ENCODE data around the gene CLEC18C.
"Not testable (repeated sequence)": the region's sequence is repeated elsewhere in the genome, so short reads cannot be mapped to it uniquely, and the experiment has no call there.

Gene CLEC18C

GRCh38 chr16:70159355-70160348 is 13.9 kb upstream of the CLEC18C start:
- no peak for DNase-seq

- DNase-seq, result no peak
These were observed 13.2 kb upstream of the CLEC18C start for GRCh38 chr16:70160388-70160787.

GRCh38 chr16:70160821-70161220 is 12.8 kb upstream of the CLEC18C start:
- no peak for DNase-seq

GRCh38 chr16:70161350-70161749 is 12.2 kb upstream of the CLEC18C start:
- no peak for DNase-seq

- DNase-seq, result peak; percentile 73
These were observed 11.5 kb upstream of the CLEC18C start for GRCh38 chr16:70162041-70162451.

- DNase-seq, result no peak
These were observed 10.0 kb upstream of the CLEC18C start for GRCh38 chr16:70163596-70163995.

- not testable (repeated sequence) for DNase-seq
These were observed 6.9 kb upstream of the CLEC18C start for GRCh38 chr16:70166688-70167087.

GRCh38 chr16:70173916-70174315 is 329 bp downstream of the CLEC18C start:
- DNase-seq, result not testable (repeated sequence)

GRCh38 chr16:70174387-70174932 is 873 bp downstream of the CLEC18C start:
- DNase-seq, result not testable (repeated sequence)

- not testable (repeated sequence) for DNase-seq
These were observed 14.4 kb downstream of the CLEC18C start for GRCh38 chr16:70187858-70188607.

GRCh38 chr16:70188608-70188915 is 15.0 kb downstream of the CLEC18C start:
- not testable (repeated sequence) for DNase-seq

GRCh38 chr16:70190574-70190973 is 17.0 kb downstream of the CLEC18C start:
- not testable (repeated sequence) for DNase-seq

- DNase-seq, result not testable (repeated sequence)
These were observed 23.2 kb downstream of the CLEC18C start for GRCh38 chr16:70196683-70197300.

GRCh38 chr16:70197611-70198010 is 24.0 kb downstream of the CLEC18C start:
- DNase-seq, result peak; percentile 6

GRCh38 chr16:70198230-70198629 is 24.6 kb downstream of the CLEC18C start:
- not testable (repeated sequence) for DNase-seq

- not testable (repeated sequence) for DNase-seq
These were observed 25.1 kb downstream of the CLEC18C start for GRCh38 chr16:70198666-70199065.

- not testable (repeated sequence) for DNase-seq
These were observed 25.6 kb downstream of the CLEC18C start for GRCh38 chr16:70199170-70199569.

- not testable (repeated sequence) for DNase-seq
These were observed 26.5 kb downstream of the CLEC18C start for GRCh38 chr16:70200063-70200462.

GRCh38 chr16:70203508-70203907 is 29.9 kb downstream of the CLEC18C start:
- not testable (repeated sequence) for DNase-seq

- not testable (repeated sequence) for DNase-seq
These were observed 30.4 kb downstream of the CLEC18C start for GRCh38 chr16:70204010-70204409.

GRCh38 chr16:70204668-70205405 is 31.2 kb downstream of the CLEC18C start:
- not testable (repeated sequence) for DNase-seq

- not testable (repeated sequence) for DNase-seq
These were observed 32.8 kb downstream of the CLEC18C start for GRCh38 chr16:70206382-70206781.

Measured in 8988T (cell line).